K562 (cell line): Measurements from ENCODE around the gene RERE. TPM values are rescaled to one million over a fixed set of nuclear protein-coding genes. Genes with fewer than 3 reads are reported as not detected.

Source experiments
- ATAC-seq: fragments of 200-7000 bp; cut with Tn5 transposase; 3 replicates; pipeline ENCODE4 v1.9.1; 2020; ENCODE audit warnings: moderate library complexity
- BruUV-seq: library from RNA; stranded (reverse); fragments of 400-500 nt; replicated peaks from 2 replicates; lab custom pipeline; 2021; lab: Mats Ljungman, UMichigan
- CTCF ChIA-PET: fragments of 300-600 bp; formaldehyde crosslinking; extraction: SDS; loops from one replicate; lab custom pipeline; 2021; ENCODE audit warnings: low intra/inter-chr PET ratio; lab: Yijun Ruan, JAX
- POLR2A ChIA-PET: fragments of 300-600, 350-650 bp; sonication (Branson Sonifier 250); formaldehyde crosslinking; extraction: SDS; loops from one replicate; lab custom pipeline; 2021; ENCODE audit warnings: antibody characterized with exemption, inconsistent platforms; lab: Yijun Ruan, JAX
- DNase-seq, 4 experiments: peaks; one replicate each; pipeline versions ENCODE4 v3.0.0 to v3.0.0-alpha.2; 2011 to 2018; ENCODE audit warnings: low spot score in 3 of 4, mixed read lengths in 3 of 4; ENCODE audit errors: extremely low read depth in 1 of 4
- FAIRE-seq: peaks from 2 replicates; lab custom pipeline; 2011; peaks lifted over from hg19 to GRCh38; lab: Jason Lieb, UNC
- H2AFZ ChIP-seq: 2 replicates; pipeline ENCODE4 v1.6.0; 2011; ENCODE audit warnings: low read depth, low read length, control low read depth, inconsistent platforms
- H3K27ac ChIP-seq: fragments of 200-600 bp; 3 replicates; pipeline ENCODE4 v1.8.0; 2011; ENCODE audit warnings: low read depth, mild to moderate bottlenecking, control low read depth, inconsistent platforms, low read length, moderate library complexity, mixed read lengths; ENCODE audit errors: extremely low read depth
- H3K27me3 ChIP-seq, 2 experiments: fragments of 300-600 bp in 1 of 2; 2 replicates in 1 of 2; 3 replicates in 1 of 2; pipeline versions ENCODE4 v1.6.0 to v1.8.0; 2011; ENCODE audit warnings: inconsistent platforms in 2 of 2, low read length in 2 of 2, mild to moderate bottlenecking in 1 of 2, mixed read lengths in 1 of 2, moderate library complexity in 1 of 2; ENCODE audit not compliant: control insufficient read depth in 2 of 2, insufficient read depth in 2 of 2
- H3K36me3 ChIP-seq: fragments of 300-600 bp; 3 replicates; pipeline ENCODE4 v1.8.0; 2011; ENCODE audit warnings: mild to moderate bottlenecking, low read length, inconsistent platforms; ENCODE audit not compliant: control insufficient read depth, insufficient read depth
- H3K4me1 ChIP-seq, 2 experiments: fragments of 200-600 bp in 1 of 2; replicated peaks in 1 of 2; 2 replicates in 1 of 2; 3 replicates in 1 of 2; pipeline versions ENCODE4 v1.5.1 to v1.8.0; 2011; ENCODE audit warnings: inconsistent platforms in 2 of 2, low read length in 2 of 2, mild to moderate bottlenecking in 1 of 2, mixed read lengths in 1 of 2, moderate library complexity in 1 of 2; ENCODE audit not compliant: control insufficient read depth in 2 of 2, insufficient read depth in 2 of 2
- H3K4me2 ChIP-seq: 2 replicates; pipeline ENCODE4 v1.6.1; 2011; ENCODE audit warnings: low read length, control low read depth, inconsistent platforms, mixed read lengths; ENCODE audit not compliant: insufficient read depth
- H3K4me3 ChIP-seq: fragments of 200-600 bp; sonication (generic), shearing (Covaris generic); 2 replicates; pipeline ENCODE4 v1.5.1; 2016; ENCODE audit warnings: control low read depth, inconsistent platforms
- H3K79me2 ChIP-seq: fragments of 200-600 bp; 3 replicates; pipeline ENCODE4 v1.8.0; 2011; ENCODE audit warnings: low read length, inconsistent platforms; ENCODE audit not compliant: control insufficient read depth, insufficient read depth
- H3K9ac ChIP-seq, 2 experiments: 2 replicates each; pipeline versions ENCODE4 v1.6.0 to v1.6.1; 2011; ENCODE audit warnings: low read depth in 2 of 2, low read length in 2 of 2, control low read depth in 1 of 2, inconsistent platforms in 1 of 2, mild to moderate bottlenecking in 1 of 2, mixed read lengths in 1 of 2; ENCODE audit not compliant: insufficient read depth in 1 of 2
- H3K9me1 ChIP-seq: one replicate; pipeline ENCODE4 v1.6.0; 2011; ENCODE audit warnings: inconsistent platforms, mild to moderate bottlenecking, low read length, moderate library complexity; ENCODE audit not compliant: control insufficient read depth, insufficient read depth
- H3K9me3 ChIP-seq: replicated peaks from 2 replicates; pipeline ENCODE4 v1.5.1; 2011; ENCODE audit warnings: low read depth, low read length, inconsistent platforms; ENCODE audit not compliant: control insufficient read depth, insufficient read depth
- H4K20me1 ChIP-seq: replicated peaks from 2 replicates; pipeline ENCODE4 v1.6.1; 2011; ENCODE audit warnings: low read length, inconsistent platforms, mixed read lengths; ENCODE audit not compliant: control insufficient read depth, insufficient read depth
- EP300 ChIP-seq: IDR thresholded peaks from 2 replicates; pipeline ENCODE4 v1.6.1; 2012; ENCODE audit warnings: low read length, improper control_type of control experiment
- FOXA3 ChIP-seq, 2 experiments: fragments of 450-650 bp in 1 of 2; sonication (generic) in 1 of 2; formaldehyde crosslinking; IDR thresholded peaks in 1 of 2; conservative IDR thresholded peaks in 1 of 2; 2 replicates each; pipeline versions ENCODE4 v1.4.0 to v1.8.0; 2020 to 2022; ENCODE audit warnings: mild to moderate bottlenecking in 2 of 2, missing genetic modification reagents in 1 of 2
- HOMEZ ChIP-seq: fragments of 250-450 bp; sonication (Bioruptor Pico); IDR thresholded peaks from 2 replicates; pipeline ENCODE4 v1.4.0; 2020; ENCODE audit warnings: mild to moderate bottlenecking, moderate library complexity
- JUN ChIP-seq, 2 experiments: sonication (generic) in 1 of 2; formaldehyde crosslinking in 1 of 2; IDR thresholded peaks; 2 replicates each; pipeline versions ENCODE4 v1.6.1 to v1.8.0; 2012 to 2022; ENCODE audit warnings: borderline replicate concordance in 2 of 2, mild to moderate bottlenecking in 2 of 2, improper control_type of control experiment in 1 of 2, low read depth in 1 of 2, low read length in 1 of 2, missing genetic modification reagents in 1 of 2
- PYGO2 ChIP-seq: fragments of 450-650 bp; IDR thresholded peaks from 2 replicates; pipeline ENCODE4 v1.6.1; 2016; ENCODE audit warnings: mild to moderate bottlenecking, missing genetic modification characterization, moderate library complexity, missing compliant biosample characterization
- RFX5 ChIP-seq: IDR thresholded peaks from 2 replicates; pipeline ENCODE4 v1.6.1; 2011; ENCODE audit warnings: low read depth, mild to moderate bottlenecking, improper control_type of control experiment, low read length
- SLC30A9 ChIP-seq: fragments of 250-450 bp; sonication (Bioruptor Pico); IDR thresholded peaks from 2 replicates; pipeline ENCODE4 v1.8.0; 2022; ENCODE audit warnings: mild to moderate bottlenecking, moderate library complexity
- ZNF3 ChIP-seq: fragments of 250-450 bp; sonication (Bioruptor Pico); IDR thresholded peaks from 2 replicates; pipeline ENCODE4 v1.5.0; 2021; ENCODE audit warnings: mild to moderate bottlenecking, moderate library complexity
- in situ Hi-C: fragments of 300-500 bp; cut with MboI; formaldehyde crosslinking; loops from 4 replicates; pipeline ENCODE4 v1.15.0; 2018; ENCODE audit warnings: inconsistent platforms, mixed read lengths
- intact Hi-C: fragments of 100-400 bp; cut with micrococcal nuclease; formaldehyde crosslinking; loops from 2 replicates; pipeline ENCODE4 v1.14.2; 2022
- polyA plus RNA-seq, 8 experiments: library from polyadenylated mRNA; depleted of rRNA in 4 of 8; stranded (reverse) in 5 of 8; unstranded in 3 of 8; fragments of >200 nt; fragmentation: Nextera tagmentation in 2 of 8; fragmentation: Illumina TruSeq in 1 of 8; extraction: Ambion mirVana in 2 of 8; extraction: Trizol in 1 of 8; gene quantifications; 2 replicates each; pipeline versions ENCODE4 v1.2.1 to v1.2.3, GENCODE V29; 2011 to 2014; ENCODE audit warnings: inconsistent platforms in 1 of 8, missing spikeins in 1 of 8
- total RNA-seq, 7 experiments: library from RNA; depleted of rRNA in 6 of 7; stranded (reverse); fragments of >200 nt in 6 of 7; fragmentation: Illumina TruSeq in 2 of 7; extraction: Trizol in 2 of 7; gene quantifications; 2 replicates each; pipeline versions ENCODE4 v1.2.1 to v1.2.3, GENCODE V29; 2011 to 2021; ENCODE audit warnings: low replicate concordance in 1 of 7
- TF ChIP-seq, protein P1 (sequence below): fragments of 450-650 bp; IDR thresholded peaks from 2 replicates; pipeline ENCODE4 v1.6.1; 2017; ENCODE audit warnings: antibody characterized with exemption
- TF ChIP-seq, protein P2 (sequence below), 2 experiments: fragments of 150-350 bp in 1 of 2; IDR thresholded peaks; 2 replicates each; pipeline ENCODE4 v1.6.1; 2012 to 2016; ENCODE audit warnings: low read depth in 2 of 2, low read length in 2 of 2, mild to moderate bottlenecking in 1 of 2, moderate library complexity in 1 of 2
- TF ChIP-seq, protein P3 (sequence below): sonication (generic); formaldehyde crosslinking; IDR thresholded peaks from 2 replicates; pipeline ENCODE4 v1.9.0; 2022; ENCODE audit warnings: mild to moderate bottlenecking, missing genetic modification reagents
- TF ChIP-seq, protein P4 (sequence below): IDR thresholded peaks from 2 replicates; pipeline ENCODE4 v1.6.1; 2014; ENCODE audit warnings: antibody characterized with exemption

The RERE gene
- total and polyA plus RNA-seq, 9 of the 15 experiments (the other 6 are each of a cell fraction or from before 2014, with no cell fraction given) = 3.0 to 51.5 (median 13.4) TPM

DNA sequence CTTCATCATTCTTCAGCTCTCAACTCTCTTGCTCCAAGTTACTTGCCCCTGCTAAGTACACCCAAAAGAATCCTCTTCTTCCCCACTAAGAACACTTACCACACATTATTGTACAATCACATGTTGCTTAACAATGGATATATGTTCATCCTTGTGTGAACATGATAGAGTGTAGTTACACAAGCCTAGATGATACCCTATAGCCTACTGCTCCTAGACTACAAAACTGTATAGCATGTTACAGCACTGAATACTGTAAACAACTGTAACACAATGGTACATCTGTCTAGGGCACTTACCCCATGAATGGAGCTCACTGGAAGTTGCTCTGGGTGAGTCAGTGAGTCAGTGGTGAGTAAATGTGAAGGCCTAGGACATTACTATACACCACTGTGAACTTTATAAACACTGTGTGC lies 77.4 kb downstream of the RERE start:
- no TSS peak for BruUV-seq
- no peak for DNase-seq
- Histone ChIP-seq H3K9me1 (no peaks in the 10 kb centered on the region), H3K36me3 (peaks cover 5% of the 10 kb centered on the region; the same call in 2 of the 3 replicates), H3K9me3 (peaks cover 5% of the 10 kb centered on the region; the same call in 1 of the 2 replicates), H3K9ac (no peak overlapping the region), H3K4me2 (no peak overlapping the region), H2AFZ (no peak overlapping the region), H3K4me1 (no peaks in the 10 kb centered on the region), H4K20me1 (no peaks in the 10 kb centered on the region), H3K79me2 (peaks cover 20% of the 10 kb centered on the region), H3K27ac (no peak overlapping the region), H3K27me3 (no peaks in the 10 kb centered on the region), H3K4me3 (no peak overlapping the region)
- ChIA-PET POLR2A (interaction anchor here (0.6 to 1.3 kb wide), 3 partner anchors 11 to 24 kb away, joined by 3 read pairs; no protein-coding TSS in a partner anchor), CTCF (no interaction called here)
- ATAC-seq = no peak
- no peak for FAIRE-seq
- intact Hi-C loops (no loop called here), in situ Hi-C loops (no loop called here)
- TF ChIP-seq, protein P1, sequence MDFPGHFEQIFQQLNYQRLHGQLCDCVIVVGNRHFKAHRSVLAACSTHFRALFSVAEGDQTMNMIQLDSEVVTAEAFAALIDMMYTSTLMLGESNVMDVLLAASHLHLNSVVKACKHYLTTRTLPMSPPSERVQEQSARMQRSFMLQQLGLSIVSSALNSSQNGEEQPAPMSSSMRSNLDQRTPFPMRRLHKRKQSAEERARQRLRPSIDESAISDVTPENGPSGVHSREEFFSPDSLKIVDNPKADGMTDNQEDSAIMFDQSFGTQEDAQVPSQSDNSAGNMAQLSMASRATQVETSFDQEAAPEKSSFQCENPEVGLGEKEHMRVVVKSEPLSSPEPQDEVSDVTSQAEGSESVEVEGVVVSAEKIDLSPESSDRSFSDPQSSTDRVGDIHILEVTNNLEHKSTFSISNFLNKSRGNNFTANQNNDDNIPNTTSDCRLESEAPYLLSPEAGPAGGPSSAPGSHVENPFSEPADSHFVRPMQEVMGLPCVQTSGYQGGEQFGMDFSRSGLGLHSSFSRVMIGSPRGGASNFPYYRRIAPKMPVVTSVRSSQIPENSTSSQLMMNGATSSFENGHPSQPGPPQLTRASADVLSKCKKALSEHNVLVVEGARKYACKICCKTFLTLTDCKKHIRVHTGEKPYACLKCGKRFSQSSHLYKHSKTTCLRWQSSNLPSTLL = no peak
- TF ChIP-seq FOXA3 (CRISPR knock-in tag; conservative IDR thresholded peaks at IDR 0.05 in 1 of 2, IDR thresholded peaks at IDR 0.05 in 1 of 2) (no peak), ZNF3 (no peak), JUN (IDR thresholded peaks at IDR 0.05; ENCODE audit: borderline replicate concordance, low read depth, low read length) (no peak), JUN (CRISPR knock-in tag; IDR thresholded peaks at IDR 0.05; ENCODE audit: borderline replicate concordance) (no peak), EP300 (no peak), SLC30A9 (CRISPR knock-in tag) (no peak), RFX5 (no peak), HOMEZ (no peak), PYGO2 (tag) (no peak)
- TF ChIP-seq, protein P2, sequence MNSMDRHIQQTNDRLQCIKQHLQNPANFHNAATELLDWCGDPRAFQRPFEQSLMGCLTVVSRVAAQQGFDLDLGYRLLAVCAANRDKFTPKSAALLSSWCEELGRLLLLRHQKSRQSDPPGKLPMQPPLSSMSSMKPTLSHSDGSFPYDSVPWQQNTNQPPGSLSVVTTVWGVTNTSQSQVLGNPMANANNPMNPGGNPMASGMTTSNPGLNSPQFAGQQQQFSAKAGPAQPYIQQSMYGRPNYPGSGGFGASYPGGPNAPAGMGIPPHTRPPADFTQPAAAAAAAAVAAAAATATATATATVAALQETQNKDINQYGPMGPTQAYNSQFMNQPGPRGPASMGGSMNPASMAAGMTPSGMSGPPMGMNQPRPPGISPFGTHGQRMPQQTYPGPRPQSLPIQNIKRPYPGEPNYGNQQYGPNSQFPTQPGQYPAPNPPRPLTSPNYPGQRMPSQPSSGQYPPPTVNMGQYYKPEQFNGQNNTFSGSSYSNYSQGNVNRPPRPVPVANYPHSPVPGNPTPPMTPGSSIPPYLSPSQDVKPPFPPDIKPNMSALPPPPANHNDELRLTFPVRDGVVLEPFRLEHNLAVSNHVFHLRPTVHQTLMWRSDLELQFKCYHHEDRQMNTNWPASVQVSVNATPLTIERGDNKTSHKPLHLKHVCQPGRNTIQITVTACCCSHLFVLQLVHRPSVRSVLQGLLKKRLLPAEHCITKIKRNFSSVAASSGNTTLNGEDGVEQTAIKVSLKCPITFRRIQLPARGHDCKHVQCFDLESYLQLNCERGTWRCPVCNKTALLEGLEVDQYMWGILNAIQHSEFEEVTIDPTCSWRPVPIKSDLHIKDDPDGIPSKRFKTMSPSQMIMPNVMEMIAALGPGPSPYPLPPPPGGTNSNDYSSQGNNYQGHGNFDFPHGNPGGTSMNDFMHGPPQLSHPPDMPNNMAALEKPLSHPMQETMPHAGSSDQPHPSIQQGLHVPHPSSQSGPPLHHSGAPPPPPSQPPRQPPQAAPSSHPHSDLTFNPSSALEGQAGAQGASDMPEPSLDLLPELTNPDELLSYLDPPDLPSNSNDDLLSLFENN (IDR thresholded peaks at IDR 0.05; ENCODE audit: low read depth in 2 of 2, low read length in 2 of 2) = no peak
- TF ChIP-seq, protein P3, sequence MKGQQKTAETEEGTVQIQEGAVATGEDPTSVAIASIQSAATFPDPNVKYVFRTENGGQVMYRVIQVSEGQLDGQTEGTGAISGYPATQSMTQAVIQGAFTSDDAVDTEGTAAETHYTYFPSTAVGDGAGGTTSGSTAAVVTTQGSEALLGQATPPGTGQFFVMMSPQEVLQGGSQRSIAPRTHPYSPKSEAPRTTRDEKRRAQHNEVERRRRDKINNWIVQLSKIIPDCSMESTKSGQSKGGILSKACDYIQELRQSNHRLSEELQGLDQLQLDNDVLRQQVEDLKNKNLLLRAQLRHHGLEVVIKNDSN (CRISPR knock-in tag) = no peak
- TF ChIP-seq, protein P4, sequence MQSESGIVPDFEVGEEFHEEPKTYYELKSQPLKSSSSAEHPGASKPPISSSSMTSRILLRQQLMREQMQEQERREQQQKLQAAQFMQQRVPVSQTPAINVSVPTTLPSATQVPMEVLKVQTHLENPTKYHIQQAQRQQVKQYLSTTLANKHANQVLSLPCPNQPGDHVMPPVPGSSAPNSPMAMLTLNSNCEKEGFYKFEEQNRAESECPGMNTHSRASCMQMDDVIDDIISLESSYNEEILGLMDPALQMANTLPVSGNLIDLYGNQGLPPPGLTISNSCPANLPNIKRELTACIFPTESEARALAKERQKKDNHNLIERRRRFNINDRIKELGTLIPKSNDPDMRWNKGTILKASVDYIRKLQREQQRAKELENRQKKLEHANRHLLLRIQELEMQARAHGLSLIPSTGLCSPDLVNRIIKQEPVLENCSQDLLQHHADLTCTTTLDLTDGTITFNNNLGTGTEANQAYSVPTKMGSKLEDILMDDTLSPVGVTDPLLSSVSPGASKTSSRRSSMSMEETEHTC = no peak
